Measurements from ENCODE around the gene SFI1.
"Not testable (repeated sequence)": the region's sequence is repeated elsewhere in the genome, so short reads cannot be mapped to it uniquely, and the experiment has no call there.

GRCh38 chr22:31507517-31507916 lies 11.2 kb downstream of the SFI1 start:
- not testable (repeated sequence) for TF ChIP-seq EZH2phosphoT487 (IDR thresholded peaks at IDR 0.05; ENCODE audit: insufficient read depth, low read depth); EZH2 (IDR thresholded peaks at IDR 0.05; ENCODE audit: insufficient read depth, poor library complexity, severe bottlenecking)
